Osteoblast (primary cell): ENCODE results near the gene DNAJC16. TPM values are rescaled to one million over a fixed set of nuclear protein-coding genes. Genes with fewer than 3 reads are reported as not detected.

Experiments
- DNase-seq: peaks from one replicate; pipeline ENCODE4 v3.0.0; 2011; ENCODE audit warnings: low spot score, mixed read lengths; ENCODE audit not compliant: insufficient read length; ENCODE audit errors: missing footprints
- H2AFZ ChIP-seq: 2 replicates; pipeline ENCODE4 v1.6.0; 2011; ENCODE audit warnings: mild to moderate bottlenecking, low read length
- H3K27ac ChIP-seq: 2 replicates; pipeline ENCODE4 v1.5.1; 2011; ENCODE audit warnings: mild to moderate bottlenecking, low read depth, low read length, moderate library complexity
- H3K27me3 ChIP-seq: 2 replicates; pipeline ENCODE4 v1.6.0; 2012; ENCODE audit warnings: mild to moderate bottlenecking, control low read depth, inconsistent platforms, low read length, moderate library complexity; ENCODE audit not compliant: insufficient read depth
- H3K36me3 ChIP-seq: 2 replicates; pipeline ENCODE4 v1.5.1; 2011; ENCODE audit warnings: mild to moderate bottlenecking, low read length, control low read depth, moderate library complexity; ENCODE audit not compliant: insufficient read depth
- H3K4me1 ChIP-seq: 2 replicates; pipeline ENCODE4 v1.5.1; 2011; ENCODE audit warnings: mild to moderate bottlenecking, low read length, control low read depth, moderate library complexity; ENCODE audit not compliant: insufficient read depth
- H3K4me2 ChIP-seq: 2 replicates; pipeline ENCODE4 v1.6.0; 2011; ENCODE audit warnings: mild to moderate bottlenecking, low read length; ENCODE audit not compliant: insufficient read depth
- H3K4me3 ChIP-seq: fragments of 200-600 bp; sonication (generic); 3 replicates; pipeline ENCODE4 v1.5.1; 2012; ENCODE audit warnings: mild to moderate bottlenecking, low read length, inconsistent platforms; ENCODE audit not compliant: insufficient read depth
- H3K79me2 ChIP-seq: 2 replicates; pipeline ENCODE4 v1.6.0; 2012; ENCODE audit warnings: mild to moderate bottlenecking, low read length, control low read depth, inconsistent platforms; ENCODE audit not compliant: insufficient read depth
- H3K9me3 ChIP-seq: 2 replicates; pipeline ENCODE4 v1.5.1; 2011; ENCODE audit warnings: low read depth, low read length, control low read depth
- H4K20me1 ChIP-seq: 2 replicates; pipeline ENCODE4 v1.6.0; 2012; ENCODE audit warnings: mild to moderate bottlenecking, low read length, control low read depth; ENCODE audit not compliant: insufficient read depth
- CTCF ChIP-seq: IDR thresholded peaks from 2 replicates; pipeline ENCODE4 v1.5.1; 2011; ENCODE audit warnings: mild to moderate bottlenecking, low read depth, low read length, moderate library complexity; ENCODE audit errors: extremely low read depth
- total RNA-seq: library from RNA; depleted of rRNA; stranded (reverse); fragments of >200 nt; gene quantifications from 2 replicates; pipeline ENCODE4 v1.2.3, GENCODE V29; 2012

The DNAJC16 gene
- total RNA-seq, 1 donor = 19.2 TPM

- H3K27me3 ChIP-seq = no peaks in the 10 kb centered on the region
- H3K9me3 ChIP-seq = no peaks in the 10 kb centered on the region
- peaks cover 100% of the 10 kb centered on the region for H3K79me2 ChIP-seq
- no peak overlapping the region for H3K27ac ChIP-seq
- DNase-seq = no peak
- no peak overlapping the region for H3K4me3 ChIP-seq
- peaks cover 14% of the 10 kb centered on the region for H3K36me3 ChIP-seq
- H4K20me1 ChIP-seq = peaks cover 38% of the 10 kb centered on the region
- H2AFZ ChIP-seq = no peak overlapping the region
- H3K4me2 ChIP-seq = no peak overlapping the region
- H3K4me1 ChIP-seq = peaks cover 18% of the 10 kb centered on the region
- TF ChIP-seq CTCF = no peak
Observed at GRCh38 chr1:15622712-15623373, 96.2 kb downstream of the DNAJC16 start.

- Histone ChIP-seq H3K36me3 (peaks cover 14% of the 10 kb centered on the region), H3K27me3 (no peaks in the 10 kb centered on the region), H3K79me2 (peaks cover 99% of the 10 kb centered on the region), H3K4me3 (no peak overlapping the region), H3K4me1 (peaks cover 18% of the 10 kb centered on the region), H2AFZ (no peak overlapping the region), H3K4me2 (no peak overlapping the region), H4K20me1 (peaks cover 33% of the 10 kb centered on the region), H3K27ac (no peak overlapping the region), H3K9me3 (no peaks in the 10 kb centered on the region)
- TF ChIP-seq CTCF = no peak
- DNase-seq = no peak
Observed at GRCh38 chr1:15623435-15623834, 96.8 kb downstream of the DNAJC16 start.

- Histone ChIP-seq H3K4me2 (no peak overlapping the region), H3K4me3 (no peak overlapping the region), H3K27ac (no peak overlapping the region), H3K4me1 (peaks cover 18% of the 10 kb centered on the region), H3K27me3 (no peaks in the 10 kb centered on the region), H3K79me2 (peaks cover 97% of the 10 kb centered on the region), H2AFZ (no peak overlapping the region), H3K9me3 (no peaks in the 10 kb centered on the region), H3K36me3 (peaks cover 14% of the 10 kb centered on the region), H4K20me1 (peaks cover 33% of the 10 kb centered on the region)
- TF ChIP-seq CTCF = no peak
- DNase-seq = no peak
Observed at GRCh38 chr1:15624133-15624714, 97.6 kb downstream of the DNAJC16 start.

- Histone ChIP-seq H3K4me3 (no peak overlapping the region), H4K20me1 (peaks cover 37% of the 10 kb centered on the region), H3K27me3 (no peaks in the 10 kb centered on the region), H3K4me1 (peaks cover 13% of the 10 kb centered on the region), H3K4me2 (no peak overlapping the region), H3K79me2 (peaks cover 90% of the 10 kb centered on the region), H3K36me3 (peaks cover 18% of the 10 kb centered on the region), H2AFZ (no peak overlapping the region), H3K27ac (no peak overlapping the region), H3K9me3 (no peaks in the 10 kb centered on the region)
- DNase-seq = no peak
- no peak for TF ChIP-seq CTCF
Observed at GRCh38 chr1:15625056-15625917, 98.6 kb downstream of the DNAJC16 start.
